Measurements from ENCODE around the gene HRAS.

HRAS gene

DNA sequence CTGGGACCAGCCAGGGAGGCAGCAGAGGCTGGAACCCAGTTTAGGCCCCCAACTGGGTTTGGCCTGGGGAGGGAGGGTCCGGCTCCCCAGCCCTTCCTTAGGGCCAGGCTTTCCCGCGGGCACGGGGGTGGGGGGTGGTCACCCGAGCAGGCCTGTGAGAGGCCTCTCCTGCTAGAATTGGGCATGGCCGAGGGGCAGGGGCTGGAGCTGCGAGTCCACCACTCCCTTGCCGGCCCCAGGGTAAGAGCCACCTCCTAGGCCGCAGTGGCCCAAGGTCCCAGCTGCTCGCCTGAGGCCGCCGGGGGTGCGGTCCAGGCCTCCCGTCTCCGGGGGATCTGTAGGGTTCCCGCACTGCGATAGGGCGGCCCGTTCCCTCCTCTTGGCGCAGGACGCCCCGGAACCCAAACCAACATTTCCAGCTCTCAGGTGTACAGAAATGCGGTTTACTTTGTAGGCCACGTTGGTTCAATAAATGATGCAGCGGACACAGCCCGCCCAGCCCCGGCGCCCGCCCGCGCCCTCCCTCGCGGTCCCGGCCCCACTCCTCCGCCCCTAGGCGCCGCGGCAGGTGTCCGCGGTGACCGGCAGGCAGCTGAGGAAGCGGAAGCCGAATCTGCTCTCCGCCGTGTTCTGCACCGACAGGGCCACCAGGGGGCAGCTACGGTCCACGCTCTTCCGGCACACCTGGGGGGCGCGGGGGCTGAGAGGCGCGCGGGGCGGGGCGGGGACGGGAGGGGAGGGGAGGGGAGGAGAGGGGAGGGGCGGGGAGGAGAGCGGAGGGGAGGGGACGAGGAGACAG is 19.3 kb upstream of the HRAS start:
- peak; percentile 48 to 75 (median 57) for DNase-seq (ENCODE audit: low read depth in 3 of 3)

DNA sequence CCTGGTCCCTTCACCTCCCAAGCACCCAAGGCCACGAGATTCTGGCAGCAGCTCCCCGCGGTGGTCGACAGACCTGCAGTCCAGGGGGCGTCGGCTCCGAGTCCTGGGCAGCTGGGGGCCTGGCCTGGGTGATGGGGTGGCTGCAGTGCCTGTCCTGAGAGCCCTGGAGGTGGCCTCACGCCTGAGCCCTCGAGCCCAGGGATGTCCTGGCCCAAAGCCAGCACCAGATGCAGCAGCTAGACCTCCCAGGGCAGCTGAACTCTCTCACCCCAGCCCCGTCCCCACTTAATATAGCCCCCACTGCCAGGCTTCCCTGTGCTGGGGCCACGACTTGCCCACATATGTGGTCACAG is 18.6 kb upstream of the HRAS start:
- no peak for DNase-seq (ENCODE audit: low read depth in 3 of 3)

DNA sequence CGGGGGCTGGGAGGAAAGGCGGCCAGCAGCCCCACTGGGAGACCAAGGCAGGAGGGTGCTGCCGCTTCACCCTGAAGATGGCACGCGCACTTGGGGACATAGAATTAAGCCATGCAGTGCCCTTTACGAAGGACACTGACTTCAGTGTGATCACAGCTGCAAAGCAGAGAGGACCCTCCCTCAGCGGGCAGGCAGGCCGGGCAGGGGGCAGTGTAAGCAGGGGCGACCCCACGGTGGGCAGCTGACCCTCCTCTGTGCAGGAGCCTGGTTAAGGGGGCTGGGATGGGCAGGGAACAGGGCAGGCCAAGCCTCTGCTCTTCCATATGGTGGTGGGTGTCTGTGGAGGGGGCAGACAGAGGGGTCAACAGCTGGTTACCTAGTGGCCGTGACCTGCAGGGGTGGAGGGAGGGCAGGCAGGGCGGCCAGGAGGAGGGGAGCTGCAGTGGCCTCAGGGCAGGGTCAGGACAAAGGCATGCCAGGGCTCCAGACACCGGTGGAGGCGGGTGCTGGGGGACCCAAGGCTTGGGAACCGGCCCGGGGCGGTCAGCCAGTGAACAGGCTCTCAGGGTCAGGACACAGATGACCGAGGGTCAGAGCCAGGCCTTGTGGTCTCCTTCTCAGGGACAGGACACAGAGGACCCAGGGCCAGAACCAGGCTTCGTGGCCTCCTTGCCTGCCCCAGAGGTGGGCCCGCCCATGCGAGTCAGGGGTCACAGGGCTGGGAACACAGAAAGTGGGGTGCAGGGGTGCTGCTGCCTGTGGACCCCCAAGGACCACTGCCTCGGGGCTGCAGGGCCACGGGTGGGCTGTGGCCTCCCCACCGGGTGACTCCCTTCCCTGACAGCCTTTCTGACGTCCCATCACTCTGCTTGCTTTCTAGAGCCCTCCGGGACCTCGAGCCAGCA is 18.0 kb upstream of the HRAS start:
- no peak for DNase-seq (ENCODE audit: low read depth in 3 of 3)

DNA sequence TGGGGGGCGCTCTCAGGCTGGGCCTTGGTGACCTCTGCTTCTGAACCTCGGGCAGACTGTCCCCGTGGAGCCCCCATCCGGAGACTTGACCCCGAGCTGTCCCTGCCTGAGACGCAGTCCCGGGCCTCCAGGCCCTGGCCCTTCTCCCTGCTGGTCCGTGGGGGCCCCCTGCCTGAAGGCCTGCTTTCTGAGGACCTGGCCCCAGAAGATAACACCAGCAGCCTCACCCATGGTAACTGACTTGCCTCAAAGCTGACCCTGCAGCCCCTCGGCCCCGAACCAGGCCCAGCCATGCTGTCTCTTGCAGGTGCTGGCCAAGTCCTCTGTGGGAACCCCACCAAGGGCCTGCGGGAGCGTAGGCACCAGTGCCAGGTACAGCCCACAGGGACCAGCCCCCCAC is 16.2 kb upstream of the HRAS start:
- no peak for DNase-seq (ENCODE audit: low read depth in 3 of 3)

DNA sequence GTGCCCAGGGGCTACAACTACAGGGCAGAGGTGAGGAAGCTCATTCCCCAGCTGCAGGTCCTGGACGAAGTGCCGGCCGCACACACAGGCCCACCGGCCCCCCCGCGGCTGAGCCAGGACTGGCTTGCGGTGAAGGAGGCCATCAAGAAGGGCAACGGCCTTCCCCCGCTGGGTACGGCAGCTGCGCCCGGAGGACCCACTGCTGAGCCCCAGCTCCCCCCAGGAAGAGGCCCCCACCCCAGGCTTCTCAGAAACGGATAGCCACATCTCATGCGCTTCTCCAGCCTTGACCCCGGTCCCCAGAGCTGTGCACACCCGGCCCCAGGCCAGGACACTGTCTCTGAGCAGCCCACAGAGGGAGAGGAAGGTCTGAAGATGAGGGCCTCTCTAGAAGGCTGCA is 15.8 kb upstream of the HRAS start:
- DNase-seq (ENCODE audit: low read depth in 3 of 3) = no peak

DNA sequence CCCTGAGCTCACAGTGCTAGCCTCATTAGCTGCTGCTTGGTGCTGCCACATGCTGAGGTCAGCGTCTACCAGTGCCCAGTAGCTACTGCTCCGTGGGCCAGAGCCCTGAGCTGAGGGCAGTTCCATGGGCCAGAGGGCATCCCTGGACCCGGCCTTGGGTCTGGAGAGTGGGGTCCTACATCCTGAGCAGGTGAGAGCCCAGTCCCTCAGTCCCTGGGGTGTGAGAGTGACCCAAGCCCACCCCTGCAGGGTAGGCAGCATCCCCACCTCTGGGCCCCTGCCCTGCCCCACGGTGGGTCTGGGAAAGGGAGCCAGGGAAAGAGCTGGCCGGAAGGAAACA is 15.3 kb upstream of the HRAS start:
- DNase-seq (ENCODE audit: low read depth in 3 of 3) = no peak

DNA sequence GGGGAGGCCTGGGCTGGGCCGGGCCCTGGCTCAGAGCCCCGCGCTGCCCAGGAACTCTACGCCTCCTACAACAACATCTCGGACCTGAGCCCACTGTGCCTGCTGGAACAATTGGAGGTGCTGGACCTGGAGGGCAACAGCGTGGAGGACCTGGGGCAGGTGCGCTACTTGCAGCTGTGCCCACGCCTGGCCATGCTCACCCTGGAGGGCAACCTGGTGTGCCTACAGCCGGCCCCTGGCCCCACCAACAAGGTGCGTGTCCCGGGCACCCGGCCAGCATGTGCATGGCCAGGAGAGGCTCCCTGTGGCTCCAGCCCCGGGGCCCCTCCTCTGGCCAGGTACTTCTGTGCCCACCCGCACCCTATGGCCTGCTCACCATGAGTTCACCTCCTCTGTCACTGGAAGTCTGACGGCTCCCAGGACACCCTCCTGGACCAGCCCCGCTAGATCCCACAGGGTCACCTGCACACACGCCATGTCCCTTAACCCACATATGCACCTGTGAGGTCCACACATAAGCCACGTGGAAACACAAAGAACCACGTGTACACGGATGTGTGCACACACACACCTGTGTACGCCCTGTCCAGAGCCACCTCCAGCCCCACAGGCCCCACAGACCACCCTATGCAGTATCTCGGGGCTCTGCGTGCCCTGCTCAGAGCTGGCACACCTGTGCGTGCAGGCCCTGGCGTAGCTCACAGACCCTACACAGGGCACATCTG is 14.8 kb upstream of the HRAS start:
- no peak for DNase-seq (ENCODE audit: low read depth in 3 of 3)

DNA sequence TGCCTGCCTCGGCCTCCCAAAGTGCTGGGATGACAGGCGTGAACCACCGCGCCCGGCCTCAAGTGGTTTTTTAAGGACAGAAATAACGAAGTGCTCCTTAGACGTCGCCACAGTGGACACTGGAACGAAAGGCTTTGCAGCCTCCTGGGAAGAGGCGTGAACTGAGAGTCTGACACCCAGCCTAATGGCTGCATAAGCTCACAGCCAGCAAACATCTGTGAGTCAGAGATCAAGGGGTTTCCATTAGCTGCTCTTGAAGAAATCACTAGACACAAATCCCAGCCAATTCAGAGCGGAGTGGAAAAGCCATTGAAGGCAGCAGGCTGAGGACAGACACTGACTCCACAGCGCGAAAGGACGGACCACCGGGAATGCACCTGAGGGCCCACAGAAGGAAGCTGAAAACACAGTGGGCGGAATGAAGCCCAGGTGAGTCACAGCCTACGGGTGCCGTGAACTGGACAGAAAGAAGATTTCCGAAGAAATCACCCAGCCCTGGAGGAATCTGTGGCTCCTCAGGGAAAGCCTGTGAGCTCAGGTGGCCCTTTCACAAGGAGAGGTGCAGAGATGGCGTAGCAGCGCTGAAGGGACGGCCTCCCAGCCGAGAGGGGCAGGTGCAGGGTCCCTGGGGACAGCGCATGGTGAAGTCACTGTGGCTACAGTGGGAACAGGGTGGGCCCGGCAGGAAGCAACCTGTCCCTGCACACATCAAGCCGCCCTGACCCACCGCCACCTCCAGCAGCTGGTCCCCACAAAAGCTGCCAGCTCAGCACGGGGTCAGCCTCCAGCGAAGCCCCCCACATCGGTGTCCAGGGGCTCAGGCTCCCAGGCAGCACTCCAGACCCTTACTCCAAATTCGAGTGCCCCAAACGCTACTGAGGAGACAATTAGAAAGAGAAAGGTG is 13.6 kb upstream of the HRAS start:
- DNase-seq (ENCODE audit: low read depth in 3 of 3) = no peak

DNA sequence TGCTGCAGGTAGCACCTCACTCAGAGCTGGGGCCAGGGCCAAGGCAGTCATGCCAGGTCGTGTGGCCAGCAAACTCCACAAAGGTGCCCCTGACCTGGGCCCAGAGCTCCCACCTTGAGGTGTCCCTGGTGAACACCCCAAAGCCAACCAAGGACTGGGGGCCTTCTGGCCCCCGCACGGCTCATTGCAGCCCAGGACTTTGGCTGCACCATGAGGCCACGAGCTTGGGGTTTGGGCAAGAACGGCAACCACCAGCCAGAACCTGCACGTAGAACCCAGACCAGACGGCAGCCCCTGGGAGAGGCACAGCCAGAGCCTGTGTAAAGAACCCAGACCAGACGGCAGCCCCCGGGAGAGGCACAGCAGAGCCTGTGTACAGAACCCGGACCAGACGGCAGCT is 9.8 kb upstream of the HRAS start:
- no peak for DNase-seq (ENCODE audit: low read depth in 3 of 3)

DNA sequence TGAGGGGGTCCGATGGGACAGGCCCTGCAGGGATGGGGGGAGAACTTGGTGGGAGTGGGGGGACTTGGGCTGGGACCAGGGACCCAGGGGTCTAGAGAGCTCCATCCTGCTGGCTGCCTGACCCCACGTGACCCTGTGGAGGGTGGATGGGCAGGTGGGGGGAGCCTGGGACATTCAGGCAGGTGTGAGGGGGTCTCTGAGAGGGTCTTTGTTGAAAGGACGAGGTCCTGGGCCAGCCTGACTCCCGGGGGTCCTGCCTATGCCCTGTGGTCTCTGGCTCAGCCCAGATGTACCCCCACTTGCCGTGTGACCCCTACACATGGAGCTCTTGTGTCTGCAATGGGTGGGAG is 9.4 kb upstream of the HRAS start:
- no peak for DNase-seq (ENCODE audit: low read depth in 3 of 3)

DNA sequence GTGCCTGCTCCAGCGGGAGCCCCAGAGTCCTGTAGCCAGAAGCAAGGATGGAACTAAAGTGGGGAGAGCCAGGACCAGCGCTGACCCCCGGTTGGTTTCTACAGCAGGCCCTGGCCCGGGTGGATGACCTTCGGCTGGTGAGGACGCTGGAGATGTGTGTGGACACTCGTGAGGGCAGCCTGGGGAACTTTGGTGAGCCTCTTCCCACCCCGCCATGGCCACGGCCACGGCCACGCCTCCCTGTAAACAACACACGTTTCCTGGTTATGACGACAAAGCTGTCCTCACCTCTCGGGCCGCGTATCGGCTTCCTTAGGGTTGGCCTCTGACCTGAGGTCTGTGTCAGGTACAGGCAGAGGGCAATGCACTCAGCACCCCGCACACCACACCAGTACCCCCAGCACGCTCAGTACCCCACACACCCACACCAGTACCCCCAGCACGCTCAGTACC is 6.1 kb upstream of the HRAS start:
- DNase-seq (ENCODE audit: low read depth in 3 of 3) = no peak

DNA sequence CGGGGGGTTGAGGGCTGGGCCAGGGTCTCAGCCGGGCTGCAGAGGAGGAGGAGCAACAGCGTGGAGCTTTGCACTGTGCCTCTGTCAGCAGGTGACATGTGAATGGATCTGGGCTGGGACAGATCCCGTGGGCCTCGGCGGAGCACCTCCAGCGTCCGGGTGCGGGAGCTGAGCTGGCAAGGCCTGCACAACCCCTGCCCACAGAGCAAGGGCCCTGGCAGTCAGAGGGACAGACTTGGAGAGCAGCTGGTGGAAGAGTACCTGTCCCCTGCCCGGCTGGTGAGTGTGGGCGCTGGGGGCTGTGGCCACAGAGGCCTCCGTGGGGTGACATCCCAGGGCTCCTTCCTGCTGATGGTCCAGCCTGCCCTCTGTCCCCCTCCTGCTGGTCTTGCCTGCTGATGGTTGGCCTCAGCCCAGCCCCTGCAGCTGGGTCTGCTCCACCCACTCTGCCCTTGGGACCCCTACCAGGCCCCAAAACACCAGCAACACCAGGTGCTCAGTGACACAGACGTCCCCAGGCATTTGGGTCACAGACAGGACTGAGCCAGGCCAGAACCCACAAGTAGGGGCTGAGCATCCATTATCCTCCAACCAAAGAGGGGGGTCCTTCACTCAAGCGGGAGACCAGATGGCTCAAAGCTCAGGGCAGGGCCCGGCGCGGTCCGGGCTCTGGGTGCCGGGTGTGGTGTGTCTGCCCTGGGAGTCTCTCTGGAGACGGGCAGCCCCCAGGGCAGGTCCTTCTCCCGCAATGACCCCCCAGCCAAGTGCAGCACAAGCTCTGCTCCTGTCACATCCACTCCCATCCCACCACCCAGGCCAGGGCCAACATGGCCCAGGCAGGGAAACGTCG is 5.4 kb upstream of the HRAS start:
- DNase-seq (ENCODE audit: low read depth in 3 of 3) = no peak

DNA sequence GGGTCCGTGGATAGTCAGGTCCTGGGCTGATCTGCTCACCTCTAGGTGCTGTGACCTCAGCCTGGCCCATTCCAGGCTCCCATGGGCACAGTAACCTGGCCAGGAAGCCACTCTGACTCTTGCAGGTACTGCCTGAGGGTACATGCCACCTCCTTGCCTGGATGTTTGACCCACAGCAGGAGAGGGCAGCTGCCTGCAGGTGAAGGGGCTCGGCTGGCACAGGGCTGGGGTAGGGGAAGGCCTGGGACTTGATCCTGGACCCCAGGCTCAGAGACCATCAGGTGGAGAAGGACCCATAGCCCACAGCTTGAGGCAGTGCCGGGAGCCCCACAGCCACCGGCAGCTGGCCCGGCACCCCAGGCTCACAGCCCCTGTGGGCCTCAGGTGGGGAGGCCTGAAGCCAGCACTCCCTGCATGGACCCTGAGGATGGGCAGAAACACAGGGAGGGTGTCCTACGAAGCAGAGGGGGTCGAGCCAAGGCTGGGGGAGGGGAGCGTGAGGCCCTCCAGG is 4.7 kb upstream of the HRAS start:
- no peak for DNase-seq (ENCODE audit: low read depth in 3 of 3)

DNA sequence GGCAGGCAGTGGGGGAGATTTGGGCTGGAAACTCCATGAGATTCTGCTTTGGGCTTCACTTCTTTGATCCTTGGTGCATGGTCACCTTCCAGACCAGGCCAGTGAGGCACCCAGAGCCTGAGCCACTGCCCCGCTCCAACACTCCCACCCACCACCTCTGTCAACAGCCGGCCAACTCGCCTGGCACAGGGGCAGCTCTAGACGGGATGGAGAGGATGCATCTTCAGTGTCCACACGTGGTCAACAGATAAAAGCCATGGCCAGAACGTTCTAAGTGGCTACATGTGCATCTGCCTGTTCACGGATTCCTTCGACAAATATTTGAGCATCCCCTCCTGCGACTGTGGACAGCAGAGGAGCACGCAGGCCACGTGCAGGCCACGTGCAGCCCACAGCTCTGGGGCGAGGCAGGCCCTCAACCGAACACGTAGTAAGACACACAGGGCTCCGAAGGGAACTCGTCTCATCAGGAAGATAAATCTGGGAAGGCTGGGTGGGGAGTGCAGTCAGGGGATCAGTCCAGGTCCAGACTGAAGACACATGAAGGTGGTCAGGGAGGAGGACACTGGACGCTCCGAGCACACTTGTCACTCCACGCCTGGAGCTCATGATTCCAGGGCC is 3.2 kb upstream of the HRAS start:
- no peak for DNase-seq (ENCODE audit: low read depth in 3 of 3)

DNA sequence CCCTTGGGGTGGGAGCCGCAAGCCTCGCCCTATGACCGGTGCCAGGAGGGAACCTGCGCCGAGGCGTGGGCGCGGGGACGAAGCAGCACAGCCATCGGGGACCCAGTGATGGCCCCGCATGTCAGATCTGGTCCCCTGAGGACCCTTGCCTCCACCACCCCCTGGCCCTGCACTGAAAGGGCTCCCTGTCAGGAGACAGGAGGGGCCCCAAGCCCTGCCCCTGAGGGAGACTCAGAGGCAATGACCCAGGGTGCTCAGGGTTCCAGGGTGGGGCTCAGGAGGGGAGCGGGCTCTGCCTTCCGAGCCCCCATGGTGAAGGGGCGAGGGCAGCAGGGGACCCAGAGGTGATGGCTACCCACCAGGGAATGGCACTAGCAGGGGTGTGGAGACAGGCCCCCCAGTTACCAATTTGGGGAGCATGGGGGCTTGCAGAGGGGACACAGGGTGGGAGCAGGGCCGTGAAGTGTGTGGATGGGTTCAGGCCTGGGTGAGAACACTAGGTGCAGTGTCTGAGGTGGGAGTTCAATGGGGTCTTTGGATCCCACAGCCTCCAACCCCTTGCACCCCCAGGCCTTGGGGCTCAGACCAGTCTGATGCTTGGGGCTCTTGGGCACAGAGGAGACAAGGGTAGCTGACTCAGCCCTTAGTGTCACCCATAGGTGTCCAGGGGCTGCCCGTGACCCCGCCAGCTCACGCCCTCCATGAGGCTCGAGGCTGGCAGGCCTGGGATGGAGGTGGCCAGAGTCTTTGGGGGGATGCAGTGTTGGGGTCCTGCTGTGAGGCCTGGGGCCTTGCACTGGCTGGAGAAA is 2.5 kb upstream of the HRAS start:
- no peak for DNase-seq (ENCODE audit: low read depth in 3 of 3)

DNA sequence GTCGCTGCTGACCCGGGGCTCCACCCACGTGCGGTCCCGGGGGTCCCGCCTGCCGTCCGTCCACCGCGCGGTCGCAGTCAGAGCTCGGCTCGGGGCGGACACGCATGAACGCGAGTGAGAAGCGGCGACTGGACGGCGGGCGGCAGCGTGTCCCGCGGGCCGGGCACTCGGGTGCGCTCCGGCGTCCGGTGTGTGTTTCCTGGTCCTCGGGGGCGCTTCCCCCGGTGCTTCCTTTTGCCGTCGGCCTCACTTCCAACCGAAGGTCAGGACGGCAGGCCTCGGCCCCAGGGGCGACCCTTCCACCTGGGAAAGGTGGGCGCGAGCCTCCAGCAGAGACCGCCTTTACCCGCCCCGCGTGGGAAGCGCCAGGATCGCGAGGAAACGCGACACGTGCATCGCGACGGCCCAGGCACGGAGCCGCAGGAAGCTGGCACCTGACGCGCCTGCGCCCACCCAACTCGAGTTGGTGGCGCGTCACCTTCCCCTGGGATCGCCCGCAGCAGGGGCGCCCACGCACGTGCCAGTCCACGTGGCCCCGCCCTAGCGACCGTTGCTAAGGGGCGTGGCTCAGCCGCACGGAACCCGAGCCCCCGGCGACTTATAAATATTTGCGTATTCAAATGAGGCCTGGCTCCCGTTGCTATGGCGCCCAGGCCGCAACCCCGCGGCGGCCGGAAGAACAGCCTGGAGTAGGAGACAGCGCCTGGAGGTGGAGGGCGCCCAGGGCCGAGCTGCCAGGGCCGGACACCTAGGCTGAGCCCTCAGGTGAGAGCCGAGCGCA is 1.7 kb upstream of the HRAS start, which contains the start of gene LRRC56:
LRRC56 (plus strand) TSS at position 687 of the 781 bp plus-strand sequence. CDS start 3,158 bp downstream, outside the sequence.
- DNase-seq (ENCODE audit: low read depth in 3 of 3) = peak; percentile 72 to 90 (median 78)

DNA sequence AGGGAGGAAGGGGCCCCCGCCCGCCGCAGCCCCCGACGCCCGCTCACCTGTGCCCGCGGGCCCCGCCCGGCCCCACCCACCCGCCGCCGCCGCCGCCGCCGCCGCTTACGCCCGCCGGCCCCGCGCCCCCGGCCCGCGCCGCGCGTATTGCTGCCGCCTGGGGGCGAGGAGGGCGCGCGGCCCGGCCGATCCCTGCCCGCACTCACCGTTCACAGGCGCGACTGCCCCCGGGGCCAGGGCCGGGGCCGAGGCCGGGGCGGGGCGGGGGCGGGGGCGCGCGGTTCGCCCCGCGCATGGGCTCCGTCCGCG is 212 bp downstream of the HRAS start:
- DNase-seq (ENCODE audit: low read depth in 3 of 3) = no peak

Data from stimulated activated CD4-positive, alpha-beta T cell treated with anti-CD3 and anti-CD28 coated beads, TNF-alpha, amount 100 ng/mL, for 24 hours (primary cell).